ENCODE data around the gene IRS1. TPM values are rescaled to one million over a fixed set of nuclear protein-coding genes. Genes with fewer than 3 reads are reported as not detected.

IRS1 gene
- total and polyA plus RNA-seq, 3 experiments from 2014 or later, result 0.20 to 3.9 (median 3.6) TPM

- H3K36me3 Mint-ChIP-seq, result no peaks in the 10 kb centered on the region
- H3K27me3 ChIP-seq (ENCODE audit: insufficient read depth, low read length, poor library complexity, severe bottlenecking), result no peaks in the 10 kb centered on the region
- peaks cover 0 to 3% of the 10 kb centered on the region in 2 donors for H3K27me3 Mint-ChIP-seq
- no peaks in the 10 kb centered on the region for H3K36me3 ChIP-seq (ENCODE audit: insufficient read depth, low read length)
- no peaks in the 10 kb centered on the region for H3K4me1 Mint-ChIP-seq
- H3K4me3 Mint-ChIP-seq, result no peak overlapping the region
- no peaks in the 10 kb centered on the region for H3K9me3 Mint-ChIP-seq
- ChIA-PET CTCF (no interaction called here), POLR2A (no interaction called here)
- no peak overlapping the region for H3K27ac Mint-ChIP-seq
- H3K4me1 ChIP-seq (ENCODE audit: insufficient read depth, low read length), result no peaks in the 10 kb centered on the region
- H3K4me3 ChIP-seq (ENCODE audit: low read length), result no peak overlapping the region
- H3K9me3 ChIP-seq (ENCODE audit: low read length), result no peaks in the 10 kb centered on the region
- no peak for DNase-seq
- H3K27ac ChIP-seq (ENCODE audit: low read depth, low read length), result no peak overlapping the region
These were observed 39.9 kb downstream of the IRS1 start for GRCh38 chr2:226759768-226760167.

DNA sequence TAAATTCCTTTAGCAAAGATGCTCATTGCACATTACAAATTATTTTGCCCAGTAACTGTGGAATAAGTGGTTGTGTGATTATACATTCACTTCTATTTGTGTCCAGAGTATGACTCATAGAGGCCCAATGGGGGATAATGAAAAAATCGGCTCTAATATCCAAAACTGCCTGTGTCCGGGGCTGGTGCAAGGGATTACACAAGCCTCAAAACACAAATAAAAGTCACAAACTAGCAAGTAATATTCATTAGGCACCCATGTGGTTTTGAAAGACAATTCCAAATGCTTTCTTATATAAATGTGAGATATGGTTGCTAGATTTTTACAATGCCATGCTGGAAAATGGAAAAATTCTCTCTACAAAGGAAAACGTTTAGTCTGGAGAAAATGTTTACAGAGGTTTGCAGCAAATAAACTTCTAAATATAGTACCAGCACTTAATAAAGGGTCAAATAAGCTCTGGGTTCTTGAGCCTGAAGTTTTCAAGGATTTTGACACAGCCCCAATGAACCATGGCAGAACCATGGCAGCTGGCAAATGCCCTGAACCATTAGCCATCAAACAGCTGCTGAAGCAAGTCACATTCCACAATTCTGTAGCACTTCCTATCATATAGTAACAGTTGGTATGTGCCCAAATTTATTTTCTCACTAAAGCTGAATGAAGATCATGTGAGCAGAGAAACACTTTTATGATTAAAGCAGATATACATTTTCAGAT lies 40.5 kb downstream of the IRS1 start:
- Mint-ChIP-seq H3K27me3 (peaks cover 0 to 3% of the 10 kb centered on the region in 2 donors), H3K9me3 (no peaks in the 10 kb centered on the region), H3K4me3 (no peak overlapping the region), H3K36me3 (no peaks in the 10 kb centered on the region), H3K27ac (no peak overlapping the region), H3K4me1 (no peaks in the 10 kb centered on the region)
- ChIA-PET CTCF (no interaction called here), POLR2A (no interaction called here)
- H3K4me1 ChIP-seq (ENCODE audit: insufficient read depth, low read length), result no peaks in the 10 kb centered on the region
- DNase-seq, result no peak
- no peak overlapping the region for H3K4me3 ChIP-seq (ENCODE audit: low read length)
- H3K9me3 ChIP-seq (ENCODE audit: low read length), result no peaks in the 10 kb centered on the region
- H3K27ac ChIP-seq (ENCODE audit: low read depth, low read length), result no peak overlapping the region
- no peaks in the 10 kb centered on the region for H3K36me3 ChIP-seq (ENCODE audit: insufficient read depth, low read length)
- H3K27me3 ChIP-seq (ENCODE audit: insufficient read depth, low read length, poor library complexity, severe bottlenecking), result no peaks in the 10 kb centered on the region

- Mint-ChIP-seq H3K4me1 (no peaks in the 10 kb centered on the region), H3K27ac (no peak overlapping the region), H3K9me3 (no peaks in the 10 kb centered on the region), H3K36me3 (no peaks in the 10 kb centered on the region), H3K27me3 (no peaks in the 10 kb centered on the region), H3K4me3 (no peak overlapping the region)
- Histone ChIP-seq H3K27me3 (ENCODE audit: insufficient read depth, low read length, poor library complexity, severe bottlenecking) (no peaks in the 10 kb centered on the region), H3K27ac (ENCODE audit: low read depth, low read length) (no peak overlapping the region), H3K4me3 (ENCODE audit: low read length) (no peak overlapping the region), H3K4me1 (ENCODE audit: insufficient read depth, low read length) (no peaks in the 10 kb centered on the region), H3K36me3 (ENCODE audit: insufficient read depth, low read length) (no peaks in the 10 kb centered on the region), H3K9me3 (ENCODE audit: low read length) (no peaks in the 10 kb centered on the region)
- no peak for DNase-seq
- ChIA-PET POLR2A (no interaction called here), CTCF (no interaction called here)
These were observed 43.5 kb downstream of the IRS1 start for GRCh38 chr2:226756131-226756530.

- H3K27ac Mint-ChIP-seq, result no peak overlapping the region
- CTCF ChIA-PET, result interaction anchor here (1.7 kb wide), 1 partner anchor 12 kb away, joined by 3 read pairs; no protein-coding TSS in a partner anchor
- Histone ChIP-seq H3K4me1 (ENCODE audit: insufficient read depth, low read length) (no peaks in the 10 kb centered on the region), H3K36me3 (ENCODE audit: insufficient read depth, low read length) (no peaks in the 10 kb centered on the region), H3K27me3 (ENCODE audit: insufficient read depth, low read length, poor library complexity, severe bottlenecking) (no peaks in the 10 kb centered on the region), H3K9me3 (ENCODE audit: low read length) (no peaks in the 10 kb centered on the region), H3K4me3 (ENCODE audit: low read length) (no peak overlapping the region), H3K27ac (ENCODE audit: low read depth, low read length) (no peak overlapping the region)
- no peaks in the 10 kb centered on the region for H3K4me1 Mint-ChIP-seq
- POLR2A ChIA-PET, result no interaction called here
- no peaks in the 10 kb centered on the region for H3K27me3 Mint-ChIP-seq
- no peak overlapping the region for H3K4me3 Mint-ChIP-seq
- no peak for DNase-seq
- no peaks in the 10 kb centered on the region for H3K9me3 Mint-ChIP-seq
- H3K36me3 Mint-ChIP-seq, result no peaks in the 10 kb centered on the region
These were observed 44.0 kb downstream of the IRS1 start for GRCh38 chr2:226755631-226756030.

GRCh38 chr2:226754821-226755604 lies 44.6 kb downstream of the IRS1 start:
- Histone ChIP-seq H3K36me3 (ENCODE audit: insufficient read depth, low read length) (no peaks in the 10 kb centered on the region), H3K9me3 (ENCODE audit: low read length) (no peaks in the 10 kb centered on the region), H3K27me3 (ENCODE audit: insufficient read depth, low read length, poor library complexity, severe bottlenecking) (no peaks in the 10 kb centered on the region), H3K4me1 (ENCODE audit: insufficient read depth, low read length) (no peaks in the 10 kb centered on the region), H3K4me3 (ENCODE audit: low read length) (no peak overlapping the region), H3K27ac (ENCODE audit: low read depth, low read length) (no peak overlapping the region)
- ChIA-PET POLR2A (no interaction called here), CTCF (interaction anchor here (1.7 kb wide), 1 partner anchor 13 kb away, joined by 3 read pairs; no protein-coding TSS in a partner anchor)
- no peak for DNase-seq
- no peak overlapping the region for H3K4me3 Mint-ChIP-seq
- no peaks in the 10 kb centered on the region for H3K27me3 Mint-ChIP-seq
- H3K36me3 Mint-ChIP-seq, result no peaks in the 10 kb centered on the region
- H3K9me3 Mint-ChIP-seq, result no peaks in the 10 kb centered on the region
- no peaks in the 10 kb centered on the region for H3K4me1 Mint-ChIP-seq
- H3K27ac Mint-ChIP-seq, result no peak overlapping the region

GRCh38 chr2:226752887-226753286 lies 46.7 kb downstream of the IRS1 start:
- Mint-ChIP-seq H3K4me3 (no peak overlapping the region), H3K4me1 (no peaks in the 10 kb centered on the region), H3K9me3 (no peaks in the 10 kb centered on the region), H3K27ac (no peak overlapping the region), H3K36me3 (peaks cover 0 to 11% (median 1%) of the 10 kb centered on the region in 3 donors), H3K27me3 (no peaks in the 10 kb centered on the region)
- ChIA-PET CTCF (no interaction called here), POLR2A (no interaction called here)
- H3K36me3 ChIP-seq (ENCODE audit: insufficient read depth, low read length), result no peaks in the 10 kb centered on the region
- no peak overlapping the region for H3K27ac ChIP-seq (ENCODE audit: low read depth, low read length)
- no peaks in the 10 kb centered on the region for H3K9me3 ChIP-seq (ENCODE audit: low read length)
- H3K27me3 ChIP-seq (ENCODE audit: insufficient read depth, low read length, poor library complexity, severe bottlenecking), result no peaks in the 10 kb centered on the region
- no peak for DNase-seq
- H3K4me1 ChIP-seq (ENCODE audit: insufficient read depth, low read length), result no peaks in the 10 kb centered on the region
- no peak overlapping the region for H3K4me3 ChIP-seq (ENCODE audit: low read length)

GRCh38 chr2:226747288-226747687 lies 52.3 kb downstream of the IRS1 start:
- H3K36me3 Mint-ChIP-seq, result peaks cover 0 to 23% (median 1%) of the 10 kb centered on the region in 3 donors
- no peak overlapping the region for H3K4me3 ChIP-seq (ENCODE audit: low read length)
- POLR2A ChIA-PET, result no interaction called here
- no peaks in the 10 kb centered on the region for H3K4me1 ChIP-seq (ENCODE audit: insufficient read depth, low read length)
- H3K27ac Mint-ChIP-seq, result no peak overlapping the region
- no peaks in the 10 kb centered on the region for H3K36me3 ChIP-seq (ENCODE audit: insufficient read depth, low read length)
- DNase-seq, result no peak
- peaks cover 2 to 3% of the 10 kb centered on the region in 2 donors for H3K27me3 Mint-ChIP-seq
- no peaks in the 10 kb centered on the region for H3K9me3 Mint-ChIP-seq
- H3K9me3 ChIP-seq (ENCODE audit: low read length), result no peaks in the 10 kb centered on the region
- CTCF ChIA-PET, result no interaction called here
- H3K4me1 Mint-ChIP-seq, result no peaks in the 10 kb centered on the region
- no peak overlapping the region for H3K4me3 Mint-ChIP-seq
- H3K27ac ChIP-seq (ENCODE audit: low read depth, low read length), result no peak overlapping the region
- H3K27me3 ChIP-seq (ENCODE audit: insufficient read depth, low read length, poor library complexity, severe bottlenecking), result no peaks in the 10 kb centered on the region

DNA sequence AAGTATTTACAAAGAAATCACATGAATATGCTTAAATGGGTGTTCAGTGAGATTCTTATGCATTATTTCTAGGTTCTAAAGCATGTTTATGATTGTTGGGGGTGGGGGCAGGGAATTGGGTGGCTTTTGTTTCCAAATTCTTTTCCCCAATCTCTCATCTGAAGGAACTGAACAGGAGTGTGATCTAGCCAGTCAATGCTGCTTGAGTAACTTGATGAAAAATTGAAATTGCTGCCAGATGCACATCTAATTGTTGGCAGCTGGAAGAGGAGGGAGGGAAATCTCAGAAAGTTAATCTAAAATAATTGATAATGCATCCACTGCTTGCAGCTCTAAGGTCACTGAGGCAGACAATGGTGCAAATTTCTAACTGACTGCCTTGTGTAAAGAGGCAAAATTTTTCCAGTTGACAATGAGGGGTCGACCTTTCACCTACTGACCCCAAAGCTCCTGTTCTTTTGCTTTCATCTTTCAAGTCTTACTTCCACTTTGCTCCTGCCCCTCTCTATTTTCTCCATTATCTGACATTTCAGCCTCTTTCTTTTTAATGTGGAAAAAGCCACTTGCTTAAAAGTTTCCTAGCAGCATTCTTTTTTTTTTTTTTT lies 53.3 kb downstream of the IRS1 start:
- Histone ChIP-seq H3K36me3 (ENCODE audit: insufficient read depth, low read length) (no peaks in the 10 kb centered on the region), H3K9me3 (ENCODE audit: low read length) (no peaks in the 10 kb centered on the region), H3K27me3 (ENCODE audit: insufficient read depth, low read length, poor library complexity, severe bottlenecking) (no peaks in the 10 kb centered on the region), H3K27ac (ENCODE audit: low read depth, low read length) (no peak overlapping the region), H3K4me1 (ENCODE audit: insufficient read depth, low read length) (no peaks in the 10 kb centered on the region), H3K4me3 (ENCODE audit: low read length) (no peak overlapping the region)
- DNase-seq, result no peak
- no peaks in the 10 kb centered on the region for H3K4me1 Mint-ChIP-seq
- ChIA-PET CTCF (no interaction called here), POLR2A (no interaction called here)
- H3K36me3 Mint-ChIP-seq, result peaks cover 0 to 23% (median 1%) of the 10 kb centered on the region in 3 donors
- H3K27me3 Mint-ChIP-seq, result peaks cover 2 to 3% of the 10 kb centered on the region in 2 donors
- H3K27ac Mint-ChIP-seq, result no peak overlapping the region
- no peak overlapping the region for H3K4me3 Mint-ChIP-seq
- H3K9me3 Mint-ChIP-seq, result no peaks in the 10 kb centered on the region

Data from CD8-positive, alpha-beta memory T cell (primary cell).